GM21367 (cell line): Measurements from ENCODE around the gene INTS14.

Source experiments
- ATAC-seq: cut with Tn5 transposase; IDR thresholded peaks from one replicate; pipeline ENCODE4 v1.9.1; 2021; ENCODE audit not compliant: unreplicated experiment

The INTS14 gene

DNA sequence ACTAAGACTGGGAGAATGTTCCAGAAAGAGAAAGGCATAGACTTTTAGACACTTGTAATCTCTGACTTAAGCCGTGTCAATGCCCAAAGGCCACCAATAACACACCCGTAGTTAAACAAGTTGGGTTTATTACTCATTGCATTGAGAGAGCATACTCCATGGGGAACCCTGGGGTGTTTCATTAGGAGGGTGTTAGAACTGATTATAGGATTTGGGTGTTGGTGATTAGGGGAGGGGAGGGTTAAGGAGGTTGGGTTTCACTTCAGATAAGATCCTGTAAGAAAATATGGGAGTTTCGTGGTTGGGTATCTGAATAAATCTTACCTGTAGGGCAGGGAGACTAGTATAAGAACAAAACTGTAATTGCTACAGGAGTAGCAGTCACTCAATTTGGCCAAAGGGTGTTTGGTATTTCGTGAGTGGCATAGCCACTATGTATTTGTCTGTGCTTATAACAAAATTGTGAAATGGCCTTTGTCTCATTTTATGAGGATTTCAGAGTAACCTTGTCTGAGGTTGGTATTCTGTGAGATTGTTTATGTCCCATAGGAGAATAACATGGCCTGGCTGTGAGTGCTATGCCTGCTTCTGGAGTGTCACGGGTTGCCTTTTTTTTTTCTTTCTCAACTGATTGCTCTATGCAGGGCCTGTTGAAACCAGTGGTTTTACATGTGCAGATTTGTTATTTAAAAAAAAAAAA is 77.7 kb downstream of the INTS14 start:
- no peak for ATAC-seq

DNA sequence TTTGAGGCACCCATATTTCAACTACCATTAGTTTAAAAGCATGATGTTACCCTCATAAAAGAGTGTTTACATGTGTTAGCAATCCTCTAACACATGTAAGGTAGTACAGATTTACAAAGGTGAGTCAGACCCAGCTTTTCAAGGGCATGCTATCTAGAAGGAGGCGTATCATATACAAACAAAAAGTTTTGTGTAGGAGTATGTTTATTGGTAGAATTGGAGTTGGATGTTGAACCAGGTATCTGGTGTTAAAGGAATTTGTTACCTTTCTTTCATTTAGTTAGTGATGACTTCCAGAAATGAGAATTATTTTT is 78.2 kb downstream of the INTS14 start:
- ATAC-seq, result no peak

DNA sequence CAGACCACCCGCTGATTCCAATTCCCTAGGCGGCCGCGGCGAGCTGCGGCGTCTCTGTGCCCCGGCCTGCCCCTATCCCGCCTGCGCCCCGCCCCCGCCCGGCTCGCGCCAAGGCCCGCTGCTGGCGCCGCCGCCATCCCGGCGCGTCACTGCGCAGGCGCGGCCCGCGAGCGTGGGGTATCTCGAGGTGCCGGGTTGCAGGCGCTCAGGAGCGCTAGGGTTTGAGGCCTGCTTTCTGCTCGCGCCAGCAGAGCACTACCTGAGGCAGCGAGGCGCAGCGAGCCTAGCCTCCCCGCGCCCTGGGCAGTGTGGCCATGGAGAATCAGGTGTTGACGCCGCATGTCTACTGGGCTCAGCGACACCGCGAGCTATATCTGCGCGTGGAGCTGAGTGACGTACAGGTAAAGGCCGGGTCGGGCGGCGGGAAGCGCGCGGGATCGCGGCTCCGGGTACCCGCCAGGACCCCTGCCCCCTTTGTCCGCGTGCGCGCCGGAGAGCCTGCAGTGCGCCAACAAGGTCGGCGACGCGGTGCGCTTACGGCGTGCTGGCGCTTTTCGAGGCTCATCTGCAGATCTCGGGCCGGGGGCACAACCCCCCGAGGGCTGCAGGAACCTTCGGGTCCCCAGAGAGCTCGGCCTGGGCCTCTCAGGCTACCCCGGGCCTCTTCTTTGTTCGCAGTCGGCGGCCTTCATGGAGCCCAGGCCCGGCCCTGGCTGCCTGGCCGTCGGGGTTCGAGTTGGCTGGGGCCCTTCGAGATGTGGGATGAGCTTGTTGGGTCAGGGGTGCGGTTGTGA is 80.4 kb downstream of the INTS14 start, which contains the start of gene HACD3:
HACD3 (plus strand) TSS at position 146 of the 794 bp plus-strand sequence; CDS start at position 315, 169 bp downstream.
- ATAC-seq, result no peak

DNA sequence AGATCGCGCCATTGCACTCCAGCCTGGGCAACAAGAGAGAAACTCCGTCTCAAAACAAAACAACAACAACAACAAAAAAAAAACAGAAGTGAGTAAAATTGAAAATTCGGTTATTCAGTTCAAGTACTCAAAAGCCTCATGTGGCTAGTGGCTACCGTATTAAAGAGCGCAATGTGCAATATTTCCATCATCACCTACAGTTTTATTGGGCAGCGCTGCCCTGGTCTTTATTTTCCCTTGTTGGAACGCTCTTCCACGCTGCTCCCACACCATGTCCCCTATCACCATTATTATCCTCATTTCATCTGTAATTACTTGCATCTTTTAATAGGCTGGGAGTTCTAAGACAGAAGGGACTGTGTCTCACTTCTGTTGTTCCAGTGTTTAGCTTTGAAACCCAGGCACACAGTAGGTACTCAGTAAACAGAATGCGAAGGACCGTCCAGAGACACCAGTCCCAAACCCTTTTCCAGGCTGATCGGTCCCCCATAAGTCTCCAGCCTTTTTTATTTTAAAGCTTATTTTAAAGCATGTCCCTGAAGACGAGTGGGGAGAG is 81.1 kb downstream of the INTS14 start:
- ATAC-seq, result no peak
